GM06990 (cell line): ENCODE measurements around the gene TROAP.
A peak's percentile ranks its signal among the peaks of the same experiment; 100 is the strongest.
"Not testable (repeated sequence)": the region's sequence is repeated elsewhere in the genome, so short reads cannot be mapped to it uniquely, and the experiment has no call there.

Experiments
- DNase-seq: peaks from one replicate; pipeline ENCODE4 v3.0.0-alpha.2; 2011; ENCODE audit not compliant: insufficient read length; ENCODE audit errors: extremely low read depth
- H3K27me3 ChIP-seq: replicated peaks from 2 replicates; pipeline ENCODE4 v1.6.0; 2011; ENCODE audit warnings: low read length; ENCODE audit not compliant: control insufficient read depth, insufficient read depth
- H3K36me3 ChIP-seq: 2 replicates; pipeline ENCODE4 v1.5.1; 2011; ENCODE audit warnings: low read length; ENCODE audit not compliant: control insufficient read depth, insufficient read depth
- H3K4me3 ChIP-seq: replicated peaks from 2 replicates; pipeline ENCODE4 v1.5.1; 2011; ENCODE audit warnings: low read depth, mild to moderate bottlenecking, control low read depth, low read length
- TF ChIP-seq, protein P1 (sequence below): IDR thresholded peaks from 2 replicates; pipeline ENCODE4 v1.5.1; 2011; ENCODE audit warnings: low read length, control low read depth, mild to moderate bottlenecking, inconsistent platforms; ENCODE audit not compliant: insufficient read depth, poor library complexity, severe bottlenecking

Gene TROAP

DNA sequence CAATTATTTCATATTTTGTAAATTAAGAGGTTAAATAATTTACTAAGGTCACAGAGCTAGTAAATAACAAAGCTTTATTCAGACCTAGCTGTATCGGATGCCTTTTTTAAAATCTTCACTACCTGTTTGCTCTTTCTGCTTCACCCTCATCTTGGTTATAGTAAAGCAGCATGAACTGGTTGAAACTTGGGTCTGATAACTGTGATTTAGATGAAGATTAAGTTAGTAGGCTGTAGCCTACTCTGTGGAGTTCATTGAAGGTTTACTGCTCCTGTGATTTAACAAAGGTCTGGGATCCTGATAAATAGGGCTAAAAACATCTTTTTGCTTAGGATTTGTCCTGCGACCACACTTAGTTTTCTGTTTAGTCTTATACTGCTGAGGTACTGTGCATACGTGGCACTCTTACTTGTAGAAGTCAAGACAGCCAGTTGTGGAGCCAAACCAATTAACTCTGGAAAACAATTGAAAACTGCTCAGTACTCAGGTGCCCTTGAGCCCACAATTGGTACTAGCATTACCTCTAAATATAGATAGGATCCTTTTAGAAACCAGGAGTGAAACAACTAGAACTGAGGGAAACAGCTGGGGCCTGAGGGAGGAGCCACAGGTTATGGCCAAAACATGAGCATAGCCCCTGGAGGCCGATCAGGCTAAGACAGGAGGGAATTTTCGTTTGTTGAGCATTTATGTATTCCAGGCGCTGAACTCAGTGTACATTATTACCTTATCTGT is 46.5 kb downstream of the TROAP start:
- peak overlapping the region; percentile 94 for H3K4me3 ChIP-seq
- no peaks in the 10 kb centered on the region for H3K27me3 ChIP-seq
- TF ChIP-seq, protein P1, sequence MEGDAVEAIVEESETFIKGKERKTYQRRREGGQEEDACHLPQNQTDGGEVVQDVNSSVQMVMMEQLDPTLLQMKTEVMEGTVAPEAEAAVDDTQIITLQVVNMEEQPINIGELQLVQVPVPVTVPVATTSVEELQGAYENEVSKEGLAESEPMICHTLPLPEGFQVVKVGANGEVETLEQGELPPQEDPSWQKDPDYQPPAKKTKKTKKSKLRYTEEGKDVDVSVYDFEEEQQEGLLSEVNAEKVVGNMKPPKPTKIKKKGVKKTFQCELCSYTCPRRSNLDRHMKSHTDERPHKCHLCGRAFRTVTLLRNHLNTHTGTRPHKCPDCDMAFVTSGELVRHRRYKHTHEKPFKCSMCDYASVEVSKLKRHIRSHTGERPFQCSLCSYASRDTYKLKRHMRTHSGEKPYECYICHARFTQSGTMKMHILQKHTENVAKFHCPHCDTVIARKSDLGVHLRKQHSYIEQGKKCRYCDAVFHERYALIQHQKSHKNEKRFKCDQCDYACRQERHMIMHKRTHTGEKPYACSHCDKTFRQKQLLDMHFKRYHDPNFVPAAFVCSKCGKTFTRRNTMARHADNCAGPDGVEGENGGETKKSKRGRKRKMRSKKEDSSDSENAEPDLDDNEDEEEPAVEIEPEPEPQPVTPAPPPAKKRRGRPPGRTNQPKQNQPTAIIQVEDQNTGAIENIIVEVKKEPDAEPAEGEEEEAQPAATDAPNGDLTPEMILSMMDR: peak; percentile 52
- peaks cover 2% of the 10 kb centered on the region for H3K36me3 ChIP-seq
- no peak for DNase-seq

DNA sequence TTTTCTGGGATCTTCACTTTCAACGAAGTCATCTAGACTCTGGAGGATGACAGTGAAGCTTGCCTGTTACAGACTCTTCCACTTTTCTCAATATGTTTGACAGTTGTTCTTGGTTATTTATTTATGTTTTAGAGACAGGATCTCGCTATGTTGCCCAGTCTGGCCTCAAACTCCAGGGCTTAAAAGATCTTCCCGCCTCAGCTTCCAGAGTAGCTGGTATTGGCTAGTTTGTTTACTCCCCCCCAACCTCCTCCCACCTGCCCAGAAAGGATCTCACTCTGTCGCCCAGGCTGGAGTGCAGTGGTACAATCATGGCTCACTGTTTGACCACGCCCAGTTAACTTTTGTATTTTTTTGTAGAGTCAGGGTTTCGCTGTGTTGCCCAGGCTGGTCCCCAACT is 47.5 kb downstream of the TROAP start:
- Histone ChIP-seq H3K4me3 (peak overlapping the region; percentile 94; the same call in 1 of the 2 replicates), H3K27me3 (no peaks in the 10 kb centered on the region), H3K36me3 (peaks cover 2% of the 10 kb centered on the region)
- DNase-seq: no peak
- TF ChIP-seq, protein P1: no peak

DNA sequence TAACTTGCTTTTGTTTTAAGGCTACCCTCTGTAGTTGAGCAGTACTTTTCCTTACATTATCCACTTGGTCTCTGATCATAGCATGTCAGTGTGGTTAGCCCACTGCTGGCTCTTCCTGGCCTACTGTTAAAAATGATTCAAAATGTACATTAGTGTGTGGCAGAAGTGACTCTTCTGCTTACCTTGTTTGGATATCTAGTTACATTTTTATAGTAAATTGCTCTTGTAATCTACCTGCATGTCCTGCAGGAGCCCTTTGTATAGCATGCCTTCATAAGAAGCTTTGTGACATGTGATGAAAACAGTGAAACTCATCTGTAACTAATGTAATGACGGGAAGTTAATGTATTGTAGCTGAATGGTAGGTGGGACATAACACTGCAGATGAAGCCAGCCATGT is 52.4 kb downstream of the TROAP start:
- H3K27me3 ChIP-seq: no peaks in the 10 kb centered on the region
- H3K4me3 ChIP-seq: no peak overlapping the region
- H3K36me3 ChIP-seq: peaks cover 2% of the 10 kb centered on the region
- DNase-seq: no peak
- TF ChIP-seq, protein P1: no peak

DNA sequence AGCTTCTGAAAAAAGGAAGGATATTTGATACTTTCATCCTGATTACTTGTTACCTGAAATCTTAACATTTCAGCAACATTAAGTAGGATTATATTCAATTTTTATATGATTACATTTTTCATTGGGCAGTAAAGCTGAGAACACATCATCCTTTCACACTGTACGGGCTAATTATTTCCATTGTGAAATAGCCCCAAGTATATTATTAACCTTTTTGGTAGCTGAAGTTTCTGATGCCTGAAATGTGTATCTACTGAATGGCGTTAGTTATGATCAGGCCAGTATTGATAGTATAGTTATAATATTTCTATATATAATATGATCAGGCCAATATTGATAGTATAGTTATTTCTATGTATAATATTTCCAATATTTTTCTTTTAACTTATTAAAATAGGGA is 54.3 kb downstream of the TROAP start:
- Histone ChIP-seq H3K4me3 (no peak overlapping the region), H3K27me3 (no peaks in the 10 kb centered on the region), H3K36me3 (peaks cover 2% of the 10 kb centered on the region)
- no peak for DNase-seq
- TF ChIP-seq, protein P1: no peak

DNA sequence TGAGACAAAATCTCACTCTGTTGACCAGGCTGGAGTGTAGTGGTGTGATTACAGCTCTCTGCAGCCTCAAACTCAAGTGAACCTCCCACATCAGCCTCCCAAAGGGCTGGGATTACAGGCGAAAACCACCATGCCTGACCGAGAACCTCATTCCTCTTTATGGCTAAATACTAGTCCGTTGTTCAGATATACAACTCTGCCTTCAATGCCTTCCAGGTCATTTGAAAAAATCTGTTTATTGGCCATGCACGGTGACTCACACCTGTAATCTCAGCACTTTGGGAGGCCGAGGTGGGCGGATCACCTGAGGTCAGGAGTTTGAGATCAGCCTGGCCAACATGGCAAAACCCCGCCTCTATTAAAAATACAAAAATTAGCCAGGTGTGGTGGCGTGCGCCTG is 57.1 kb downstream of the TROAP start:
- not testable (repeated sequence) for DNase-seq, H3K4me3 ChIP-seq, H3K36me3 ChIP-seq, H3K27me3 ChIP-seq
